SK-N-SH treated with all-trans-retinoic acid at 6 μM for 48 hours (cell line): ENCODE results near the gene OXLD1.
A peak's percentile ranks its signal among the peaks of the same experiment; 100 is the strongest.

Experiments used
- ATAC-seq: fragments of 200-7000 bp; cut with Tn5 transposase; 3 replicates; pipeline ENCODE4 v1.9.1; 2020; ENCODE audit warnings: mild to moderate bottlenecking, moderate library complexity
- BACH2 ChIP-seq: fragments of 250-450 bp; sonication (Bioruptor Pico); IDR thresholded peaks from 2 replicates; pipeline ENCODE4 v1.9.0; 2021; ENCODE audit warnings: mild to moderate bottlenecking, borderline replicate concordance
- CSDC2 ChIP-seq: fragments of 250-450 bp; sonication (Bioruptor Pico); IDR thresholded peaks from 2 replicates; pipeline ENCODE4 v1.5.0; 2020; ENCODE audit warnings: mild to moderate bottlenecking, moderate library complexity
- ESRRG ChIP-seq: fragments of 250-450 bp; sonication (Bioruptor Pico); IDR thresholded peaks from 2 replicates; pipeline ENCODE4 v1.6.1; 2021; ENCODE audit warnings: mild to moderate bottlenecking
- GLIS3 ChIP-seq: fragments of 250-450 bp; sonication (Bioruptor Pico); IDR thresholded peaks from 2 replicates; pipeline ENCODE4 v1.5.0; 2020; ENCODE audit warnings: mild to moderate bottlenecking, moderate library complexity
- OSR1 ChIP-seq: fragments of 250-450 bp; sonication (Bioruptor Pico); IDR thresholded peaks from 2 replicates; pipeline ENCODE4 v1.8.0; 2022; ENCODE audit warnings: moderate library complexity, mild to moderate bottlenecking, inconsistent platforms
- PATZ1 ChIP-seq: fragments of 250-450 bp; sonication (Bioruptor Pico); IDR thresholded peaks from 2 replicates; pipeline ENCODE4 v1.8.0; 2020; ENCODE audit warnings: mild to moderate bottlenecking, moderate library complexity, borderline replicate concordance
- RARB ChIP-seq: fragments of 250-450 bp; sonication (Bioruptor Pico); IDR thresholded peaks from 2 replicates; pipeline ENCODE4 v1.8.0; 2021; ENCODE audit warnings: mild to moderate bottlenecking, moderate library complexity
- SNAI2 ChIP-seq: fragments of 250-450 bp; sonication (Bioruptor Pico); IDR thresholded peaks from 2 replicates; pipeline ENCODE4 v1.5.0; 2020; ENCODE audit warnings: mild to moderate bottlenecking, moderate library complexity
- TCF4 ChIP-seq: fragments of 250-450 bp; sonication (Bioruptor Pico); IDR thresholded peaks from 2 replicates; pipeline ENCODE4 v1.8.0; 2021; ENCODE audit warnings: mild to moderate bottlenecking, moderate library complexity, borderline replicate concordance
- TOX ChIP-seq: fragments of 250-450 bp; sonication (Bioruptor Pico); IDR thresholded peaks from 2 replicates; pipeline ENCODE4 v1.8.0; 2021; ENCODE audit warnings: mild to moderate bottlenecking, moderate library complexity, borderline replicate concordance
- ZFP30 ChIP-seq: fragments of 450-650 bp; formaldehyde crosslinking; IDR thresholded peaks from 2 replicates; pipeline ENCODE4 v1.5.0; 2022; ENCODE audit warnings: mild to moderate bottlenecking, moderate library complexity
- ZNF565 ChIP-seq: fragments of 450-650 bp; formaldehyde crosslinking; conservative IDR thresholded peaks from 2 replicates; pipeline ENCODE4 v1.5.0; 2020; ENCODE audit warnings: low read depth, mild to moderate bottlenecking, moderate library complexity
- ZNF70 ChIP-seq: fragments of 450-650 bp; formaldehyde crosslinking; IDR thresholded peaks from 2 replicates; pipeline ENCODE4 v1.5.0; 2020; ENCODE audit warnings: mild to moderate bottlenecking, moderate library complexity
- ZNF8 ChIP-seq: fragments of 450-650 bp; formaldehyde crosslinking; IDR thresholded peaks from 2 replicates; pipeline ENCODE4 v1.5.0; 2020; ENCODE audit warnings: mild to moderate bottlenecking, moderate library complexity
- TF ChIP-seq, protein P1 (sequence below): fragments of 250-450 bp; sonication (Bioruptor Pico); IDR thresholded peaks from 2 replicates; pipeline ENCODE4 v1.5.0; 2020; ENCODE audit warnings: mild to moderate bottlenecking, moderate library complexity
- TF ChIP-seq, protein P2 (sequence below): fragments of 250-450 bp; sonication (Bioruptor Pico); IDR thresholded peaks from 2 replicates; pipeline ENCODE4 v1.8.0; 2021; ENCODE audit warnings: low read depth, mild to moderate bottlenecking, moderate library complexity, borderline replicate concordance

Gene OXLD1

DNA sequence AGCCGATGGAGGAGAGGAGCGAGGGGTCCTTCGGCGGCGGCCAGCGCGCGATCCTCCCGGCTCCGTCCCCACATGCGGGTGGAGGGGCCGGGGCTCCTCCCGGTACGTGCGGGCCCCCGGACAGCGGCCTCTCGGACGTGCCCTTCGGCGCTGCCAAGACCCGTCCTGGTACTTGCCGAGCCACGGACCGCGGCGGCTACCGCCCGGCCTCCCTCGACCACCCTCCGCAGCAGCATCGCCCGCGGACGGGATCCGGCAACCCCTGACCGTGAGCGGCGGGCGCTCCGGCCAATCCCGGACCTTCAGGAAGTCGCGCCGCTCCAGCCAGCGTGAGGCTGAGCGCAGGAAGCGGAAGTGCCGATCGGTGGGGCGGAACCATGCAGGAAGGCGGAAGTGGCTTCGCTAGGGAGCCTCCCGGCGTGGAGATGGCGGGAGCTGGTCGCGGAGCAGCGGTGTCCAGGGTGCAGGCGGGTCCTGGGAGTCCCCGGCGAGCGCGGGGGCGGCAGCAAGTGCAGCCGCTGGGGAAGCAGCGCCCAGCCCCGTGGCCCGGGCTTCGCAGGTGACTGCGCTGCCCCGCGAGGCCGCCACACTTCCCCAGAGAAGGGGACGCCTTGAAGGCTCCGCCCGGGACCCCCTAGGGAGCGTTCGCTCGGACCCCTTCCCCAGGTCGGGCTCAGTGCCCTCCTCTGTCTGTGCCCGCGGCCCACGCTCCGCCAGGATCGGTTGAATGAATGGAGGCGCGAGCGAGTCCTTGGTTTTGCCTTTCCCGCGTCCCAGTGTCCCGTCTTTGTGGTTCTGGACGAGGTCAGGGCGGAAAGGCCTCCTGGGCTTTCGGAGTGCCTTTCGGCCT is at the start of gene OXLD1, which contains the start of gene CCDC137:
Gene OXLD1 (minus strand): TSS at position 264 of the 850 bp plus-strand sequence. CDS start 28 bp downstream, at position 236.
Gene CCDC137 (plus strand): TSS at position 396 of the 850 bp plus-strand sequence. CDS start 30 bp downstream, at position 426.
- TF ChIP-seq, protein P1, sequence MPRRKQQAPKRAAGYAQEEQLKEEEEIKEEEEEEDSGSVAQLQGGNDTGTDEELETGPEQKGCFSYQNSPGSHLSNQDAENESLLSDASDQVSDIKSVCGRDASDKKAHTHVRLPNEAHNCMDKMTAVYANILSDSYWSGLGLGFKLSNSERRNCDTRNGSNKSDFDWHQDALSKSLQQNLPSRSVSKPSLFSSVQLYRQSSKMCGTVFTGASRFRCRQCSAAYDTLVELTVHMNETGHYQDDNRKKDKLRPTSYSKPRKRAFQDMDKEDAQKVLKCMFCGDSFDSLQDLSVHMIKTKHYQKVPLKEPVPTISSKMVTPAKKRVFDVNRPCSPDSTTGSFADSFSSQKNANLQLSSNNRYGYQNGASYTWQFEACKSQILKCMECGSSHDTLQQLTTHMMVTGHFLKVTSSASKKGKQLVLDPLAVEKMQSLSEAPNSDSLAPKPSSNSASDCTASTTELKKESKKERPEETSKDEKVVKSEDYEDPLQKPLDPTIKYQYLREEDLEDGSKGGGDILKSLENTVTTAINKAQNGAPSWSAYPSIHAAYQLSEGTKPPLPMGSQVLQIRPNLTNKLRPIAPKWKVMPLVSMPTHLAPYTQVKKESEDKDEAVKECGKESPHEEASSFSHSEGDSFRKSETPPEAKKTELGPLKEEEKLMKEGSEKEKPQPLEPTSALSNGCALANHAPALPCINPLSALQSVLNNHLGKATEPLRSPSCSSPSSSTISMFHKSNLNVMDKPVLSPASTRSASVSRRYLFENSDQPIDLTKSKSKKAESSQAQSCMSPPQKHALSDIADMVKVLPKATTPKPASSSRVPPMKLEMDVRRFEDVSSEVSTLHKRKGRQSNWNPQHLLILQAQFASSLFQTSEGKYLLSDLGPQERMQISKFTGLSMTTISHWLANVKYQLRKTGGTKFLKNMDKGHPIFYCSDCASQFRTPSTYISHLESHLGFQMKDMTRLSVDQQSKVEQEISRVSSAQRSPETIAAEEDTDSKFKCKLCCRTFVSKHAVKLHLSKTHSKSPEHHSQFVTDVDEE = 0 out of 2 replicates have a peak, but pooled peaks have one; percentile 36
- TF ChIP-seq GLIS3 (CRISPR knock-in tag) (peak; percentile 82; the same call in 1 of the 2 replicates), SNAI2 (CRISPR knock-in tag) (no peak)
- peak; percentile 99 for ATAC-seq

GRCh38 chr17:81715107-81715871 is 48.9 kb upstream of the OXLD1 start:
- TF ChIP-seq BACH2 (CRISPR knock-in tag) (no peak), TCF4 (no peak), TOX (CRISPR knock-in tag) (no peak), ESRRG (CRISPR knock-in tag) (no peak), ZNF565 (no peak), ZNF70 (CRISPR knock-in tag) (no peak), CSDC2 (CRISPR knock-in tag) (no peak), OSR1 (CRISPR knock-in tag) (no peak), GLIS3 (CRISPR knock-in tag) (no peak), ZFP30 (no peak), RARB (CRISPR knock-in tag) (no peak)
- TF ChIP-seq, protein P2, sequence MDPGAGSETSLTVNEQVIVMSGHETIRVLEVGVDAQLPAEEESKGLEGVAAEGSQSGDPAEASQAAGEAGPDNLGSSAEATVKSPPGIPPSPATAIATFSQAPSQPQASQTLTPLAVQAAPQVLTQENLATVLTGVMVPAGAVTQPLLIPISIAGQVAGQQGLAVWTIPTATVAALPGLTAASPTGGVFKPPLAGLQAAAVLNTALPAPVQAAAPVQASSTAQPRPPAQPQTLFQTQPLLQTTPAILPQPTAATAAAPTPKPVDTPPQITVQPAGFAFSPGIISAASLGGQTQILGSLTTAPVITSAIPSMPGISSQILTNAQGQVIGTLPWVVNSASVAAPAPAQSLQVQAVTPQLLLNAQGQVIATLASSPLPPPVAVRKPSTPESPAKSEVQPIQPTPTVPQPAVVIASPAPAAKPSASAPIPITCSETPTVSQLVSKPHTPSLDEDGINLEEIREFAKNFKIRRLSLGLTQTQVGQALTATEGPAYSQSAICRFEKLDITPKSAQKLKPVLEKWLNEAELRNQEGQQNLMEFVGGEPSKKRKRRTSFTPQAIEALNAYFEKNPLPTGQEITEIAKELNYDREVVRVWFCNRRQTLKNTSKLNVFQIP = no peak
- TF ChIP-seq, protein P1 = no peak
- no peak for ATAC-seq

GRCh38 chr17:81714412-81715106 is 48.2 kb upstream of the OXLD1 start:
- no peak for ATAC-seq
- TF ChIP-seq GLIS3 (CRISPR knock-in tag) (no peak), SNAI2 (CRISPR knock-in tag) (no peak), PATZ1 (CRISPR knock-in tag) (no peak), ZNF565 (no peak), ZNF8 (CRISPR knock-in tag) (no peak)
